ENCODE measurements around the gene LGALS3BP. TPM values are rescaled to one million over a fixed set of nuclear protein-coding genes. Genes with fewer than 3 reads are reported as not detected.

The LGALS3BP gene
- total and polyA plus RNA-seq, 2 of the 13 experiments (the other 11 are each of a cell fraction or from before 2014, with no cell fraction given), result 137 to 332 TPM

DNA sequence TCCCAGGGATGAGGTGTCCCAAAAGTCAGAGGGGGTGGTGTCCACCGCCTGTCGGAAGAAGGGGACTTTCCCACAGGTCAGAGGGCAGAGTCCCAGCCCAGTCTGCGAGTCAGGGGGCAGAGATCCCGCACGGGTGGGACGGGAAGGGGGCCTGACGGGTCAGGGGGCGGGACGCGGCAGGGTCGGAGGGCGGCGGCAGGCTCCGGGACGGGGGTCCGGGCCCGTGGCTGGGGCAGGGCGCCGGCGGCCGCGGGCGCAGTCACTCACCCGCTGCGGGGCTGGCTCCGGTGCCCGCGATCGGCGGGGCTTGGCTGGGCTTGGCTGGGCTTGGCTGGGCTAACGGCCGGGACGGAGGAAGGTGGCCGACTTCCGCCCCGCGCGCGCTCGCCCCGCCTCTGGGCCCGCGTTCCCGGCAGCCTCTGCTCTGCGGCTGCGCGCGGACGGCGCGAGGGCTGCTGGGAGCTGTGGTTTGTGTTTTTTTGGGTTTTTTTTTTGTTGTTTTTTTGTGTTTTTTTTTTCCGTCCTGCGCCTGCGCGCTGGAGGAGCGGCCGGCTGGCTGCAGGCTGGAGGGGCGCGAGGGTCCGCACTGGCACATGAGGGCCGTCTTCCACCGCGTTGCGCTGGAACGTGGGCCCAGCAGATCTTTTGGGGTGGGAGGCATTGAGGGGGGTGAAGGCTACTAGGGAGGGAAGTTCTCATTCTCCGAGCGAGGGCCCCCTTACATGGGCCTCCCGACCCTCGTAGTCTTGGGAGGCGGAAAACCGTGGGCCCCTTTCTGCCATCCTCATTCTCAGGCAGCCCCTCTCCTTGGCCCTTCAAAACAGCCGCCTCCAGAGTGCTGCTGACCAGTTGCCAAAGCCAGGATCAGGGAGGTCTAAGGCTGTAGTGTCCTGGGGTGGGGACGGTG is 29.9 kb upstream of the LGALS3BP start, which contains the start of gene CANT1 (continued):
- TF ChIP-seq RNF2 (conservative IDR thresholded peaks at IDR 0.05; ENCODE audit: low read depth) (no peak), MTA3 (CRISPR knock-in tag; IDR thresholded peaks at IDR 0.05) (no peak), MEF2D (CRISPR knock-in tag; IDR thresholded peaks at IDR 0.05) (no peak; the same call in 1 of the 2 replicates), ZNF572 (CRISPR knock-in tag; IDR thresholded peaks at IDR 0.05) (no peak), NR2F2 (IDR thresholded peaks at IDR 0.05; ENCODE audit: borderline replicate concordance, low read depth) (0 out of 2 replicates have a peak, but pooled peaks have one; percentile 32), PRPF4 (IDR thresholded peaks at IDR 0.05; ENCODE audit: low read depth, low read length, poor library complexity, severe bottlenecking) (no peak), NR2F1 (CRISPR knock-in tag; IDR thresholded peaks at IDR 0.05) (no peak), HES4 (CRISPR knock-in tag; IDR thresholded peaks at IDR 0.05; ENCODE audit: borderline replicate concordance) (no peak), SRY (CRISPR knock-in tag; IDR thresholded peaks at IDR 0.05) (peak; percentile 89; the same call in 1 of the 2 replicates), BRCA1 (CRISPR knock-in tag; IDR thresholded peaks at IDR 0.05) (no peak), KLF11 (CRISPR knock-in tag; IDR thresholded peaks at IDR 0.05) (0 out of 2 replicates have a peak, but pooled peaks have one; percentile 35)
- TF ChIP-seq, protein P1, sequence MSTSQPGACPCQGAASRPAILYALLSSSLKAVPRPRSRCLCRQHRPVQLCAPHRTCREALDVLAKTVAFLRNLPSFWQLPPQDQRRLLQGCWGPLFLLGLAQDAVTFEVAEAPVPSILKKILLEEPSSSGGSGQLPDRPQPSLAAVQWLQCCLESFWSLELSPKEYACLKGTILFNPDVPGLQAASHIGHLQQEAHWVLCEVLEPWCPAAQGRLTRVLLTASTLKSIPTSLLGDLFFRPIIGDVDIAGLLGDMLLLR (CRISPR knock-in tag; IDR thresholded peaks at IDR 0.05), result 0 out of 2 replicates have a peak, but pooled peaks have one; percentile 46
- TF ChIP-seq, protein P2, sequence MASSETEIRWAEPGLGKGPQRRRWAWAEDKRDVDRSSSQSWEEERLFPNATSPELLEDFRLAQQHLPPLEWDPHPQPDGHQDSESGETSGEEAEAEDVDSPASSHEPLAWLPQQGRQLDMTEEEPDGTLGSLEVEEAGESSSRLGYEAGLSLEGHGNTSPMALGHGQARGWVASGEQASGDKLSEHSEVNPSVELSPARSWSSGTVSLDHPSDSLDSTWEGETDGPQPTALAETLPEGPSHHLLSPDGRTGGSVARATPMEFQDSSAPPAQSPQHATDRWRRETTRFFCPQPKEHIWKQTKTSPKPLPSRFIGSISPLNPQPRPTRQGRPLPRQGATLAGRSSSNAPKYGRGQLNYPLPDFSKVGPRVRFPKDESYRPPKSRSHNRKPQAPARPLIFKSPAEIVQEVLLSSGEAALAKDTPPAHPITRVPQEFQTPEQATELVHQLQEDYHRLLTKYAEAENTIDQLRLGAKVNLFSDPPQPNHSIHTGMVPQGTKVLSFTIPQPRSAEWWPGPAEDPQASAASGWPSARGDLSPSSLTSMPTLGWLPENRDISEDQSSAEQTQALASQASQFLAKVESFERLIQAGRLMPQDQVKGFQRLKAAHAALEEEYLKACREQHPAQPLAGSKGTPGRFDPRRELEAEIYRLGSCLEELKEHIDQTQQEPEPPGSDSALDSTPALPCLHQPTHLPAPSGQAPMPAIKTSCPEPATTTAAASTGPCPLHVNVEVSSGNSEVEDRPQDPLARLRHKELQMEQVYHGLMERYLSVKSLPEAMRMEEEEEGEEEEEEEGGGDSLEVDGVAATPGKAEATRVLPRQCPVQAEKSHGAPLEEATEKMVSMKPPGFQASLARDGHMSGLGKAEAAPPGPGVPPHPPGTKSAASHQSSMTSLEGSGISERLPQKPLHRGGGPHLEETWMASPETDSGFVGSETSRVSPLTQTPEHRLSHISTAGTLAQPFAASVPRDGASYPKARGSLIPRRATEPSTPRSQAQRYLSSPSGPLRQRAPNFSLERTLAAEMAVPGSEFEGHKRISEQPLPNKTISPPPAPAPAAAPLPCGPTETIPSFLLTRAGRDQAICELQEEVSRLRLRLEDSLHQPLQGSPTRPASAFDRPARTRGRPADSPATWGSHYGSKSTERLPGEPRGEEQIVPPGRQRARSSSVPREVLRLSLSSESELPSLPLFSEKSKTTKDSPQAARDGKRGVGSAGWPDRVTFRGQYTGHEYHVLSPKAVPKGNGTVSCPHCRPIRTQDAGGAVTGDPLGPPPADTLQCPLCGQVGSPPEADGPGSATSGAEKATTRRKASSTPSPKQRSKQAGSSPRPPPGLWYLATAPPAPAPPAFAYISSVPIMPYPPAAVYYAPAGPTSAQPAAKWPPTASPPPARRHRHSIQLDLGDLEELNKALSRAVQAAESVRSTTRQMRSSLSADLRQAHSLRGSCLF (CRISPR knock-in tag; IDR thresholded peaks at IDR 0.05; ENCODE audit: borderline replicate concordance), result no peak
- TF ChIP-seq, protein P3, sequence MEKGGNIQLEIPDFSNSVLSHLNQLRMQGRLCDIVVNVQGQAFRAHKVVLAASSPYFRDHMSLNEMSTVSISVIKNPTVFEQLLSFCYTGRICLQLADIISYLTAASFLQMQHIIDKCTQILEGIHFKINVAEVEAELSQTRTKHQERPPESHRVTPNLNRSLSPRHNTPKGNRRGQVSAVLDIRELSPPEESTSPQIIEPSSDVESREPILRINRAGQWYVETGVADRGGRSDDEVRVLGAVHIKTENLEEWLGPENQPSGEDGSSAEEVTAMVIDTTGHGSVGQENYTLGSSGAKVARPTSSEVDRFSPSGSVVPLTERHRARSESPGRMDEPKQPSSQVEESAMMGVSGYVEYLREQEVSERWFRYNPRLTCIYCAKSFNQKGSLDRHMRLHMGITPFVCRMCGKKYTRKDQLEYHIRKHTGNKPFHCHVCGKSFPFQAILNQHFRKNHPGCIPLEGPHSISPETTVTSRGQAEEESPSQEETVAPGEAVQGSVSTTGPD (CRISPR knock-in tag; IDR thresholded peaks at IDR 0.05), result no peak
- TF ChIP-seq, protein P4, sequence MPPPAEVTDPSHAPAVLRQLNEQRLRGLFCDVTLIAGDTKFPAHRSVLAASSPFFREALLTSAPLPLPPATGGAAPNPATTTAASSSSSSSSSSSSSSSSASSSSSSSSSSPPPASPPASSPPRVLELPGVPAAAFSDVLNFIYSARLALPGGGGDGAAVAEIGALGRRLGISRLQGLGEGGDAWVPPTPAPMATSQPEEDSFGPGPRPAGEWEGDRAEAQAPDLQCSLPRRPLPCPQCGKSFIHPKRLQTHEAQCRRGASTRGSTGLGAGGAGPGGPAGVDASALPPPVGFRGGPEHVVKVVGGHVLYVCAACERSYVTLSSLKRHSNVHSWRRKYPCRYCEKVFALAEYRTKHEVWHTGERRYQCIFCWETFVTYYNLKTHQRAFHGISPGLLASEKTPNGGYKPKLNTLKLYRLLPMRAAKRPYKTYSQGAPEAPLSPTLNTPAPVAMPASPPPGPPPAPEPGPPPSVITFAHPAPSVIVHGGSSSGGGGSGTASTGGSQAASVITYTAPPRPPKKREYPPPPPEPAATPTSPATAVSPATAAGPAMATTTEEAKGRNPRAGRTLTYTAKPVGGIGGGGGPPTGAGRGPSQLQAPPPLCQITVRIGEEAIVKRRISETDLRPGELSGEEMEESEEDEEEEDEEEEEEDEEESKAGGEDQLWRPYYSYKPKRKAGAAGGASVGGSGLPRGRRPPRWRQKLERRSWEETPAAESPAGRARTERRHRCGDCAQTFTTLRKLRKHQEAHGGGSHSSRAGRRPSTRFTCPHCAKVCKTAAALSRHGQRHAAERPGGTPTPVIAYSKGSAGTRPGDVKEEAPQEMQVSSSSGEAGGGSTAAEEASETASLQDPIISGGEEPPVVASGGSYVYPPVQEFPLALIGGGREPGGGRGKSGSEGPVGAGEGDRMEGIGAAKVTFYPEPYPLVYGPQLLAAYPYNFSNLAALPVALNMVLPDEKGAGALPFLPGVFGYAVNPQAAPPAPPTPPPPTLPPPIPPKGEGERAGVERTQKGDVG (CRISPR knock-in tag; IDR thresholded peaks at IDR 0.05; ENCODE audit: borderline replicate concordance), result no peak
- TF ChIP-seq, protein P5, sequence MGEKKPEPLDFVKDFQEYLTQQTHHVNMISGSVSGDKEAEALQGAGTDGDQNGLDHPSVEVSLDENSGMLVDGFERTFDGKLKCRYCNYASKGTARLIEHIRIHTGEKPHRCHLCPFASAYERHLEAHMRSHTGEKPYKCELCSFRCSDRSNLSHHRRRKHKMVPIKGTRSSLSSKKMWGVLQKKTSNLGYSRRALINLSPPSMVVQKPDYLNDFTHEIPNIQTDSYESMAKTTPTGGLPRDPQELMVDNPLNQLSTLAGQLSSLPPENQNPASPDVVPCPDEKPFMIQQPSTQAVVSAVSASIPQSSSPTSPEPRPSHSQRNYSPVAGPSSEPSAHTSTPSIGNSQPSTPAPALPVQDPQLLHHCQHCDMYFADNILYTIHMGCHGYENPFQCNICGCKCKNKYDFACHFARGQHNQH (CRISPR knock-in tag; IDR thresholded peaks at IDR 0.05), result peak; percentile 44; the same call in 1 of the 2 replicates

Measured in HepG2 (cell line).